Activated CD8-positive, alpha-beta memory T cell treated with anti-CD3 and anti-CD28 coated beads, Interleukin-2, amount 50 U/mL, for 24 hours (primary cell): ENCODE results near the gene PREB.

Experiments used
- DNase-seq: peaks from one replicate; pipeline ENCODE4 v3.0.0-alpha.2; 2020; ENCODE audit errors: extremely low read depth

Gene PREB

GRCh38 chr2:27096748-27097297 is 37.6 kb downstream of the PREB start:
- no peak for DNase-seq

GRCh38 chr2:27095745-27096651 is 38.4 kb downstream of the PREB start:
- no peak for DNase-seq

DNA sequence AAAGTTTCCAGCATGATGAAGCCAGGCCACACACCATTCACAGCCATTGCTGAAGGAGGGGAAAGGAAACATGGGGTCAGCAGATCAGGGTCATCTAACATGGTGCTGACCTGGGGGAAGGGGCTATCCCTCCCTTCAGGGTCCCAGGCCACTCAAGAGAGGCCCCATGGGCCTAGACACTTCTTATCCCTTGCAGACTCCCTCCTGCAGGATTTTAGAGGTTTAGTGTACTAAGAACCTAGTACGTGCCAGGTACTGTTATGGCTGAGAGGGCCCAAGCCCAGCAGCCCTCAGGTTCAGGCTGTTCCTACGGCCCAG is 39.0 kb downstream of the PREB start:
- DNase-seq = no peak

DNA sequence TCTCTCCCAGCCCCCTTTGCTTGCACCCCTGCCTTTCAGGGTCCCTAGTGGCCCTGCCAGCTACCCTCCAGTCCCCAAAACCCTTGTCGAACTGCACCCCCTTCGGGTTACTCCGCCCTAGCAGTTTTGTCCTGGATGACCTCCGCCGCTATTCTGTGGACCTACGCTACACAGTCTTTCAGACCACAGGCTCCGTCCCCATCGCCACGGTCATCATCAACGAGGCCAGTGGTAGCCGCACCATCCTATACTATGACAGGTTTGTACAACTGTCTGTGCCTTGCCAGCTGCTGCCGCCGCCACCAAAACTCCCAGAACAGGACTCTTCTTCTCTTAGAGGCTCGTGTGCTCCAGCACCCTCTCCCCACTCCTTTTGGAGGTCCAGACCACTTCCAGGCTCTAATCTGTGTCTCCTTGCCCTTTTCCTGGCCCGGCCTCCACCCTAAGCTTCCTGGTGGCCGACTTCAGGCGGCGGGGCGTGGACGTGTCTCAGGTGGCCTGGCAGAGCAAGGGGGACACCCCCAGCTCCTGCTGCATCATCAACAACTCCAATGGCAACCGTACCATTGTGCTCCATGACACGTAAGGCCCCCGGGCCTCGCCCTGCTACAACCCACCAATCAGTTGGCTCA is 40.0 kb downstream of the PREB start:
- DNase-seq = no peak

DNA sequence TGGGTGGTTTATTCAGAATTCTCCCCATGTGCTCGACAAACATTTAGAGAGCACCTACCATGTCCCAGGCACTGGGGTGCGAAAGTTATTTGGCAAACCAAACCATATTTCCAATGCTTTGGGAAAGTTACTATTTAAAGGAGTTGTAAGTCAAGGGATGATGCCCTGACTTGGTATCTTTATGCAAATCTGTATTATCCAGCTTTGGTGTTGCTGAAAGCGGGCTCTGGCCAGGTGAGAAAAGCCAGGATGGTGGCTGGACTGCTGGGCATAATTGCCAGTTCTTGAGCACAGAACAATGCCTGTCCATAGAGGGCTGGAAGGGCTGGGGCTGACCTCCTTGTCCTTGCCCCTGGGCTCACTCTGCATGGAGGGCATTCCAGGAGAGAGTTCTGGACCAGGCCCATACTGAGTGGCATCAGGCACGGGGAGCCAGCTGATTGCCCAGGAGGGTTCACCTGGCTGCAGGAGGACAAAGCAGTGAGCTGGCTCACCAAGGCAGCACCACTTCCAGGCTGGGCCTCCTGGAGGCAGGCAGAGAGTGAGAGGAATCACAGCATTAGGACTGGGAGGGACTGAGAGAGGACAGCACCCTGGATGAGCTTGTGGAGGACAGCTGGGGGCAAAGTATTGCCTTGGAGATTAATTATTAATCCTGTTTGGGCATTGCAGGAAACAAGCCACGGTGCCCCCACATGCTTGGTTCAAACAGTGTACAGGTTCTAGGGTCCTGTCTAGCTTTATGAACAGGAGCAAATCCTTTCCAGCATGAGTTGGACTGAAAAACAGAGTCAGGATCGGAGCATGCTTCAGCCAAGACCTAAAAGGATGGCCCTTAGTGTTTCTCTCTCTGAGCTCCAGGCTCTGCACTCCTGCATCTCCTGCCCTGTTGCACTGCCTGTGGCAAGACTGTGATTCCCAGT is 40.7 kb downstream of the PREB start:
- no peak for DNase-seq

- no peak for DNase-seq
These were observed 41.6 kb downstream of the PREB start for GRCh38 chr2:27092696-27093429.

DNA sequence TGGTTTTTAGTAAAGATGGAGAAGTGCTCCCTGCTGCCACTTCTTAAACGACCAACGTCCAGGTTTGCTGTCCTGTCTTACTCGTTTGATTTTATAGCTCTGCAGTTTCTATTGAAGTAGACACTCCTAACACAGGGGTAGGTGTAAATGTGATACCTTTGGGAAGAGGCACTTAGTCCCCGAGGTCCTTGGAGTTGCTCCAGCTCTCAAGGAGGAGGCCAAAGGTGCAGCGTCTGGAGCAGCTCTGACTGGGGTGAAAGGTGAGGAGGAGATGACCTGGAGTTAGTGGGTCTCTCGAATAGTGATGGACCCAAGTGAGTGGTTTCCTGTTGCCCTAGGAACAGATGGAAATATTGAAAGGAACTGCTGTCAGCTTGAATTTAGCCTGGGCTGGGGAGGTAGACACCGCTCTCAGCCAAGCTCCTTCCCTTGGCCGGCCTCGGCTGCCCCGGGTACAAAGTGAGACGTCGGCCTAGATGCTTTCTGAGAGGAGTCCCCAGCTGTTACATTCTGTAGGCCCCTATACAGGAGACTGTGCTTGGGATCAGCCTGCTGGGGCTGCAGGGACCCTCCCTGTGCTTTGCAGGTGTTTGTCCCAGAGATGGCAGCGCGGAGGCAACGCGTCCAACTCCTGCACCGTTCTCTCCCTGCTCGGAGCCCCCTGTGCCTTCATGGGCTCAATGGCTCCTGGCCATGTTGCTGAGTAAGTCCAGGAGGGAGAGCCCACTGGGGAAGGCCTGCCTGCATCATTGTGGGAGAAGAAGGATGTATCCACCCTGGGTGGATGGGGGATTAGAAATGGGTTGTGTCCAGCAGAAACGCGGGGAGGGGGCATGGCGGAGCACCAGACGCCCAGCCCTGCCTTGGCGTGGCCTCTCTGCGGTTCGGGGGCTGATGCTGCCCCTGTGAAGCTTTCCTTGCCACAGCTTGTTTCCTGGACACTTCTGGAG is 42.4 kb downstream of the PREB start:
- DNase-seq = no peak

DNA sequence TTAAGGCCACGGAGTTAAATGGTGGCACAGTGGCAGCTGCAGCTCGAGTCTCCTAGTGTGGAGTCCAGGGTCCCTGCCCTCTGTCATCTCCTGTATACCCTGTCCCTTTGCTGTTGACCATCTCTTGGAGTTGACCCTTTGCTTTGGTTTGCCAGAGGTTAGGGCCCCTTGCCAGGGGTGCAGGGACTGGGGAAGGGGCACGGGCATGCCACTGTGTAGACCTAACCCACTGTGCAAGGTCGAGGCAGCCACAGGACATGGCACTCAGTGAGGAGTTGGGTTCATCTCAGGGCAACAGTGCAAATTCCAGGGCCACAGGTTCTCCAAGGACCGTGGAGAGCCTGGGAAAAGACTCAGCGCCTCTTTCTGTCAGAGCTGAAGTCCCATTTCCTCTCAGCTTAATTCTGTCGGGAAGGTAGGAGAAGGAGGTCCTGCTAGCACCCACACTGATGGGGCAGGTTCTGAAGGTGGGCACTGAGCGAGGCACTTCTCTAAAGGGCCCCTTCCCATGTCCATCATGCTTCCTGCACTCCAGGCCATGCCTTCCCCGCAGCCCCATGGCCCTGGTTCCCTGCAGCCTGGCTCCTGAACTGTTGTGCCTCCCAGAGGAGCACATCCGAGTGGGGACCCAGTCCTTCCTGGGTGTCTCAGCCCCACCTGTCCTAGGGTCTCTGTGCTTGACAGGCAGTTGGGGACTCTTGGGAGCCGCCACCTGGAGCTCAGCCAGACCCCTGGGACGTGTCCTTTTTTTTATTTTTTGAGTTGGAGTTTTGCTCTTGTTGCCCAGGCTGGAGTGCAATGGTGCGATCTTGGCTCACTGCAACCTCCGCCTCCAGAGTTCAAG is 45.1 kb downstream of the PREB start:
- no peak for DNase-seq

- no peak for DNase-seq
These were observed 45.8 kb downstream of the PREB start for GRCh38 chr2:27088634-27089033.

DNA sequence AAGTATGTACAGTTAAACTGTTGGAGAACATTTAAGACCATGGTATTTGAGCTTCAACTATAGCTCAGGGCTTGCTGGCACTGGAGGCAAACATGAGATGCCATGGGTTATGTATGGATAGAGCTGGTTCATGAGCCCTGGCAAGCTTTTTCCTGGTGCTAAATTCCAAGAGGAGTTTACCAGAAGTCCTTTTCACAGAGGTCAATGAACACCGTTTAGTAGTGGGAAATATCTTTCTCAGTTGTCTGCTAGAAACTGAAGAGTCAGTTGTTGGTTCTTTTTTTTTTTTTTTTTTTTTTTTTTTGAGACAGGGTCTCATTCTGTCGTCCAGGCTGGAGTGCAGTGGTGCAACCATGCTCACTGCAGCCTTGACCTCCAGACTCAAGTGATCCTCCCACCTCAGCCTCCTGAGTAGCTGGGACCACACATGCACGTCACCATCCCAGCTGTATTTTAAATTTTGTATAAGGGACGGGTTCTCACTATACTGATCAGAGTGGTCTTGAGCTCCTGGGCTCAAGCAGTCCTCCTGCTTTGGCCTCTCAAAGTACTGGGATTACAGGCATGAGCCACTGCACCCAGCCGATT is 46.5 kb downstream of the PREB start:
- DNase-seq = no peak

DNA sequence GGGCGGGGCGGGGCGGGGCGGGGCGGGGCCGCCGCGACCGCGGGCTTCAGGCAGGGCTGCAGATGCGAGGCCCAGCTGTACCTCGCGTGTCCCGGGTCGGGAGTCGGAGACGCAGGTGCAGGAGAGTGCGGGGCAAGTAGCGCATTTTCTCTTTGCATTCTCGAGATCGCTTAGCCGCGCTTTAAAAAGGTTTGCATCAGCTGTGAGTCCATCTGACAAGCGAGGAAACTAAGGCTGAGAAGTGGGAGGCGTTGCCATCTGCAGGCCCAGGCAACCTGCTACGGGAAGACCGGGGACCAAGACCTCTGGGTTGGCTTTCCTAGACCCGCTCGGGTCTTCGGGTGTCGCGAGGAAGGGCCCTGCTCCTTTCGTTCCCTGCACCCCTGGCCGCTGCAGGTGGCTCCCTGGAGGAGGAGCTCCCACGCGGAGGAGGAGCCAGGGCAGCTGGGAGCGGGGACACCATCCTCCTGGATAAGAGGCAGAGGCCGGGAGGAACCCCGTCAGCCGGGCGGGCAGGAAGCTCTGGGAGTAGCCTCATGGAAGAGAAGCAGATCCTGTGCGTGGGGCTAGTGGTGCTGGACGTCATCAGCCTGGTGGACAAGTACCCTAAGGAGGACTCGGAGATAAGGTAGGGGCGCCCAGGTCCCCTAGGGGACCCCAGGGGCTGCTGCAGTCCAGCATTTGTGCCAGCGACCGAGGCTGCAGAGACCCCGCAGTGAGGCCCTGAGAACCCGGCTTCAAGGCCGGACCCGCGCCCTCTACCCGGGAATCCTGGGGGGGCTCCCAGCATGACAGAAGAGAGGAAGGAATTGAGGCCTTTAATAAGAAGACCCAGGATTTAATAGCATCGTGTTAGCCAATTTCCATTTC is 47.5 kb downstream of the PREB start, which contains the start of gene KHK:
Gene KHK (plus strand): TSS at position 49 of the 870 bp plus-strand sequence. CDS start 488 bp downstream, at position 537.
- no peak for DNase-seq

DNA sequence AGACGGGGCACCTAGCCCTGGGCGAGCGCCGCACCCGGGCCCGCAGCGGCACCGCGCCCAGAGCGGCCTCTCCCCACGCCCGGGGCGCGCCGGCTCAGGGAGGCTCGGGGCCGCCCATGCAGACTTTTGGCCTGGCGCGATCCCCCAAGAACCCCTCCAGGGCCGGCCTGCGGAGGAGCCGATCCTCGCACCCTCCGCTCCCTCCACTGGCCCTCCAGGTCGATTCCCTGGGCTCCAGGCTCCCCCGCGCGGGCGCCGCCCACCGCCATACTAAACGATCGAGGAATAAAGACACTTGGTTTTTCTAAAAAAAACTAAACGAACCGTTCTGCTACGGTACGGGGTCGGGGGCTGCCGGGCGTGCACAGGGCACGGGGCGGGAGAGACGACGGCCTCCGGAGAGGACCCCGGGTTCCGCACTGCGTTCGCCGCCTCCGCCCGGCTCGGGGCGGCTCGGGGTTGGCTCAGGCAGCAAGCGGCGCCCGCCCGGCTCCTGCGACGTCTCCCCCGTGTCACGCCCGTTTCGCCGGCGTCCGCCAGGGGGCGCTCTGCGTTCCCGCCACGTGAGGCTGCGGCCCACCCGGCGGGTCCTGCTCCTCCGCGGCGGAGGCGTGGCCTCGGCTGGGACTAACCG is 48.2 kb downstream of the PREB start:
- peak; percentile 89 for DNase-seq

- no peak for DNase-seq
These were observed 48.8 kb downstream of the PREB start for GRCh38 chr2:27085673-27086089.

DNA sequence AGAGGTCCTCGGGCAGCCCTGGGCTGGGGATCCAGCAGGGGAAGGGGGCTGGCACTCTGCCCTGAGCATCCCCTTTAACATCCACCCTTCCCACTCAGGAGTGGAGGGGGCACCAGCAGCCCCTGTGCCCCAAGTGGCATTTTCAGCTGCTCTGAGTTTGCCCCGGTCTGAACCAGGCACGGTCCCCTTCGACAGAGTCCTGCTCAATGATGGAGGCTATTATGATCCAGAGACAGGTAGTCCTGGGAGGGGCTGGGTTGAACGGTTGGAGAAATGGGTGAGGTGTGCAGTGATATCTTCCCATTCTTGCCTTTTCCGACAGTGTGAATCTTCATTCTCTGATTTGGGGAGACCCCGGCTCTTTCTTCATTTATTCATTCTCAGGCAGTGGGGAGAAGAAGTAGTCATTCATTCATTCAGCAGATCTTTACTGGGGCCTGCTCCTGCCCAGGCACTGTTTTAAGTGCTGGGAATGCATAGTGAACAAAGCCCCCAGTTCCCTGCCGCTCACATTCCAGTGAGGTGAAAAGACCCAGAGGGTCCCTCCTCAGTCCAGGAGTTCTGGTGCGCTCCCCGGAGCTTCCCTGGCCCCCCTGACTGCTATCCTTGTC is 49.3 kb downstream of the PREB start:
- no peak for DNase-seq

DNA sequence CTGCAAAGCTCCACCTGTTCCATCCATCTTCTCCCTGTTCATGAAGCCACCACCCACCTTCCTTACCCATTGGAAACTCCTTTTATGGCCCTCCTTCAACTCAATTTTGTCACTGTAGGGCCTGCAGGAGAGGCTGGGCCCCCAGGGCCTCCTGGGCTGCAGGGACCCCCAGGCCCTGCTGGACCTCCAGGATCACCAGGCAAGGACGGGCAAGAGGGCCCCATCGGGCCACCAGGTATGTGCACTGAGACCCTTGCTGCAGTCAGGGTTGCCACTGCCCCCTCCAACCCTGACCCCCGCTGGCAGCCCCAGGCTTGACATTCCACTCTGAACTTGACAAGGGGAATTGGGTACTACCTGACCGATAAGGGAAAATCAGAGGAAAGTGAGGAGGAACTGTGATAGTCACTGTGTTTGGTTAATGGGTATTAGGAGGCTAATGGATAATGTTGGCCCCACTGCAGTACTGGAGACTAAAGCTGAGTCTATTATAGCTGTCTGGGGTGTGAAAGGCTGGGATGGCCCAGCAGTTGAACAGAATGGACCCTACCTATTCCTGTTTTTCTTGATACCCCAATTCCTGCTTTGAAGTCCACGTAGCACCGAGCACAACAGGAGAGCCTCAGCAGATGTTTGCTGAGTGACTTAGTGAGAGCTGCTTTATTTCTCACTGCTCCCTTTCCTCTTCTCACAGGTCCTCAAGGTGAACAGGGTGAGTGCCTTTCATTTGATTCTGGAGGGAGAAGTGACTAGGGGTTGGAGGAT is 50.0 kb downstream of the PREB start:
- DNase-seq = no peak
